DND-41 (cell line): ENCODE data around the gene HGD.

Source experiments
- ATAC-seq: fragments of 200-7000 bp; cut with Tn5 transposase; 3 replicates; pipeline ENCODE4 v1.9.1; 2021; ENCODE audit warnings: low read depth; ENCODE audit not compliant: insufficient read depth
- DNase-seq: peaks from one replicate; pipeline ENCODE4 v3.0.0-alpha.2; 2020
- H2AFZ ChIP-seq: 2 replicates; pipeline ENCODE4 v1.6.0; 2012; ENCODE audit warnings: low read depth, low read length
- H3K27ac ChIP-seq: 2 replicates; pipeline ENCODE4 v1.5.1; 2012; ENCODE audit warnings: low read length, inconsistent platforms
- H3K27me3 ChIP-seq: fragments of 200-600 bp; sonication (generic); 2 replicates; pipeline ENCODE4 v1.6.0; 2012; ENCODE audit warnings: low read length, mild to moderate bottlenecking, inconsistent platforms; ENCODE audit not compliant: insufficient read depth, poor library complexity
- H3K36me3 ChIP-seq: 2 replicates; pipeline ENCODE4 v1.5.1; 2012; ENCODE audit warnings: low read length, inconsistent platforms; ENCODE audit not compliant: insufficient read depth
- H3K4me1 ChIP-seq: 2 replicates; pipeline ENCODE4 v1.5.1; 2012; ENCODE audit warnings: mild to moderate bottlenecking, low read length; ENCODE audit not compliant: insufficient read depth
- H3K4me2 ChIP-seq: 2 replicates; pipeline ENCODE4 v1.6.0; 2012; ENCODE audit warnings: mild to moderate bottlenecking, moderate library complexity, low read length, inconsistent platforms; ENCODE audit not compliant: insufficient read depth
- H3K4me3 ChIP-seq, 2 experiments: fragments of 200-600 bp in 1 of 2; shearing (Covaris generic) in 1 of 2; 2 replicates each; pipeline ENCODE4 v1.5.1; 2012 to 2016; ENCODE audit warnings: inconsistent platforms in 2 of 2, low read length in 2 of 2, mild to moderate bottlenecking in 2 of 2, low read depth in 1 of 2, moderate library complexity in 1 of 2
- H3K79me2 ChIP-seq: 2 replicates; pipeline ENCODE4 v1.6.0; 2012; ENCODE audit warnings: low read length, inconsistent platforms; ENCODE audit not compliant: insufficient read depth
- H3K9ac ChIP-seq: 2 replicates; pipeline ENCODE4 v1.6.0; 2012; ENCODE audit warnings: low read depth, mild to moderate bottlenecking, inconsistent platforms, low read length, moderate library complexity
- H3K9me3 ChIP-seq: 2 replicates; pipeline ENCODE4 v1.5.1; 2012; ENCODE audit warnings: low read length, moderate library complexity, mild to moderate bottlenecking, inconsistent platforms; ENCODE audit not compliant: insufficient read depth, severe bottlenecking
- H4K20me1 ChIP-seq: 2 replicates; pipeline ENCODE4 v1.6.0; 2012; ENCODE audit warnings: low read length; ENCODE audit not compliant: insufficient read depth
- EZH2 ChIP-seq: IDR thresholded peaks from 3 replicates; pipeline ENCODE4 v1.6.1; 2012; ENCODE audit warnings: borderline replicate concordance, low read depth, mild to moderate bottlenecking, moderate library complexity, low read length, inconsistent platforms; ENCODE audit not compliant: severe bottlenecking
- TF ChIP-seq, protein P1 (sequence below): IDR thresholded peaks from 2 replicates; pipeline ENCODE4 v1.5.1; 2012; ENCODE audit warnings: borderline replicate concordance, low read length, moderate library complexity, mild to moderate bottlenecking; ENCODE audit not compliant: poor library complexity, severe bottlenecking; ENCODE audit errors: extremely low read depth

The HGD gene

DNA sequence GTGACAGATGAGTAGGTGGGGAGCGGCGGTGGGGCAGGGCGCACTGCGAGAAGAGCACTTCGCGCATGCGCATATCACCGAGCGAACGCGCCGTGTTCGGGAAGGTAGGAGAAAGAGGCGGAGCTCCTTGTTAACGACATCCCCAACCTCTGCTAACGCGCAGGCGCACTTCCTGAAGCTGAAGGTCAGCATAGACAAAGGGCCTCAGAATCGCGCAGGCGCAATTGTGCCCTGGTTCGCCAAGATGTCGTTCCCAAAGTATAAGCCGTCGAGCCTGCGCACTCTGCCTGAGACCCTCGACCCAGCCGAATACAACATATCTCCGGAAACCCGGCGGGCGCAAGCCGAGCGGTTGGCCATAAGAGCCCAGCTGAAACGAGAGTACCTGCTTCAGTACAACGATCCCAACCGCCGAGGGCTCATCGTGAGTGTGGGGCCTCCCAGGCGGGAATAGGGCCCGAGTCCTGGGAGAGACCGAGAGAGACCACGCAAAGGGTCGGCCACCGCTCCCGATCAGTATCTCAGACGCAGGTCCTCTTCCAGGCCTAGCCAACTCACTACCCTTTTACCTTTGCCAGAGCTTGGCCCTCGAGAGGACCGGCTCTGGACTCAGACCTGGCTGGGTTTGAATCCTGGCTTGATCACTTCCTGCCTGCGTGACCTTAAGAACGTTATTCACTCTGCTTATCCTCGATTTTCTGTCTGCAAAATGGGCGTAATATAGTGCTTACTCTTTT is 85.8 kb downstream of the HGD start, which contains the start of gene NDUFB4:
Gene NDUFB4 (plus strand): TSS at position 221 of the 737 bp plus-strand sequence. CDS start 24 bp downstream, at position 245.
- Histone ChIP-seq H3K27me3 (peaks cover 3% of the 10 kb centered on the region), H3K4me2 (peak within 1 kb of the TSS; percentile 90), H3K4me1 (peaks cover 34% of the 10 kb centered on the region), H3K4me3 (peak within 1 kb of the TSS; percentile 80 to 86), H3K9ac (peak within 1 kb of the TSS; percentile 73), H3K27ac (peak within 1 kb of the TSS; percentile 92), H2AFZ (peak within 1 kb of the TSS; percentile 96), H4K20me1 (peaks cover 22% of the 10 kb centered on the region; the same call in 1 of the 2 replicates), H3K36me3 (peaks cover 36% of the 10 kb centered on the region), H3K9me3 (no peaks in the 10 kb centered on the region), H3K79me2 (peaks cover 39% of the 10 kb centered on the region)
- no peak for TF ChIP-seq EZH2
- TF ChIP-seq, protein P1, sequence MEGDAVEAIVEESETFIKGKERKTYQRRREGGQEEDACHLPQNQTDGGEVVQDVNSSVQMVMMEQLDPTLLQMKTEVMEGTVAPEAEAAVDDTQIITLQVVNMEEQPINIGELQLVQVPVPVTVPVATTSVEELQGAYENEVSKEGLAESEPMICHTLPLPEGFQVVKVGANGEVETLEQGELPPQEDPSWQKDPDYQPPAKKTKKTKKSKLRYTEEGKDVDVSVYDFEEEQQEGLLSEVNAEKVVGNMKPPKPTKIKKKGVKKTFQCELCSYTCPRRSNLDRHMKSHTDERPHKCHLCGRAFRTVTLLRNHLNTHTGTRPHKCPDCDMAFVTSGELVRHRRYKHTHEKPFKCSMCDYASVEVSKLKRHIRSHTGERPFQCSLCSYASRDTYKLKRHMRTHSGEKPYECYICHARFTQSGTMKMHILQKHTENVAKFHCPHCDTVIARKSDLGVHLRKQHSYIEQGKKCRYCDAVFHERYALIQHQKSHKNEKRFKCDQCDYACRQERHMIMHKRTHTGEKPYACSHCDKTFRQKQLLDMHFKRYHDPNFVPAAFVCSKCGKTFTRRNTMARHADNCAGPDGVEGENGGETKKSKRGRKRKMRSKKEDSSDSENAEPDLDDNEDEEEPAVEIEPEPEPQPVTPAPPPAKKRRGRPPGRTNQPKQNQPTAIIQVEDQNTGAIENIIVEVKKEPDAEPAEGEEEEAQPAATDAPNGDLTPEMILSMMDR = no peak
- ATAC-seq (peak; percentile 92), DNase-seq (peak; percentile 97)

DNA sequence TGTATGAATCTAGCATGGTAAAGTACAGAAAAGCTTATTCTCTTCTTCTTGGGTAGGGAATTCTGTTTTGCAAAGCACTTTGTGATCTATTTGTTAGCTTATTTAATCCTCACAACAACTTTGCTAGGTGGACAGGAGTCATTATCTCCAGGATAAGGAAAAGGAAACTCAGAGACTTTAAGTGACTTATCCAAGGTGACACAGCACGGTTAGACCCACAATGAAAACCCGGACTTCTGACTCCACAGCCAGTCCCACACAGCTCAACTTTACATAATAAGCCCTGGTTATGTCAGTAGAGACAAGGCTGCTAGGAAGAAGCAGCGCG is 86.3 kb downstream of the HGD start:
- Histone ChIP-seq H2AFZ (peak overlapping the region; percentile 96), H3K4me3 (peak overlapping the region; percentile 80 to 86)
- no peak for ATAC-seq

GRCh38 chr3:120587332-120587975 is 94.6 kb downstream of the HGD start:
- no peak overlapping the region for H3K9ac ChIP-seq
- DNase-seq = no peak
- no peaks in the 10 kb centered on the region for H3K4me1 ChIP-seq
- no peak for ATAC-seq
- no peak for TF ChIP-seq EZH2
- TF ChIP-seq, protein P1 = no peak
- H4K20me1 ChIP-seq = no peaks in the 10 kb centered on the region
- H3K4me3 ChIP-seq = no peak overlapping the region
- no peaks in the 10 kb centered on the region for H3K36me3 ChIP-seq
- H3K27ac ChIP-seq = no peak overlapping the region
- H2AFZ ChIP-seq = no peak overlapping the region
- H3K4me2 ChIP-seq = no peak overlapping the region
- no peaks in the 10 kb centered on the region for H3K9me3 ChIP-seq
- peaks cover 3% of the 10 kb centered on the region for H3K27me3 ChIP-seq
- no peaks in the 10 kb centered on the region for H3K79me2 ChIP-seq

More for the DNA sequence above, 86.3 kb downstream of the HGD start:
- peaks cover 39% of the 10 kb centered on the region for H3K79me2 ChIP-seq
- H3K27ac ChIP-seq = peak overlapping the region; percentile 92
- peaks cover 3% of the 10 kb centered on the region for H3K27me3 ChIP-seq
- no peaks in the 10 kb centered on the region for H3K9me3 ChIP-seq
- H3K4me2 ChIP-seq = peak overlapping the region; percentile 90
- H3K9ac ChIP-seq = peak overlapping the region; percentile 73
- TF ChIP-seq EZH2 = no peak
- TF ChIP-seq, protein P1 = no peak
- DNase-seq = no peak
- peaks cover 34% of the 10 kb centered on the region for H3K4me1 ChIP-seq
- peaks cover 19% of the 10 kb centered on the region; the same call in 1 of the 2 replicates for H4K20me1 ChIP-seq
- peaks cover 31% of the 10 kb centered on the region for H3K36me3 ChIP-seq
